Endothelial cell (in vitro differentiated cells): ENCODE data around the gene LSM14B. TPM values are rescaled to one million over a fixed set of nuclear protein-coding genes. Genes with fewer than 3 reads are reported as not detected.

Source experiments
- DNase-seq: peaks from one replicate; pipeline ENCODE4 v3.0.0; 2021; ENCODE audit warnings: low spot score
- H3K27ac Mint-ChIP-seq: one replicate; pipeline ENCODE4 v1.8.0; 2021; ENCODE audit warnings: mixed read lengths, inconsistent platforms; ENCODE audit not compliant: unreplicated experiment
- H3K27me3 Mint-ChIP-seq: one replicate; pipeline ENCODE4 v1.8.0; 2021; ENCODE audit warnings: mild to moderate bottlenecking, moderate library complexity, mixed read lengths, inconsistent platforms; ENCODE audit not compliant: unreplicated experiment
- H3K36me3 Mint-ChIP-seq: one replicate; pipeline ENCODE4 v1.8.0; 2021; ENCODE audit warnings: mild to moderate bottlenecking, low read depth, mixed read lengths, inconsistent platforms; ENCODE audit not compliant: unreplicated experiment
- H3K4me1 Mint-ChIP-seq: one replicate; pipeline ENCODE4 v1.8.0; 2021; ENCODE audit warnings: mild to moderate bottlenecking, mixed read lengths, inconsistent platforms; ENCODE audit not compliant: unreplicated experiment
- H3K4me3 Mint-ChIP-seq: one replicate; pipeline ENCODE4 v1.8.0; 2021; ENCODE audit warnings: mild to moderate bottlenecking, mixed read lengths, inconsistent platforms; ENCODE audit not compliant: unreplicated experiment
- H3K9me3 Mint-ChIP-seq: one replicate; pipeline ENCODE4 v1.8.0; 2021; ENCODE audit warnings: mixed read lengths, inconsistent platforms; ENCODE audit not compliant: unreplicated experiment
- total RNA-seq: library from RNA; stranded (reverse); fragmentation: NEBNext Ultra II Directional; extraction: Animal tissue kit (Norgen Biotek cat#: 25700); gene quantifications from one replicate; pipeline ENCODE4 v1.2.1, GENCODE V29; 2021; ENCODE audit not compliant: unreplicated experiment
- TF ChIP-seq, protein P1 (sequence below): fragments of 200-600 bp; sonication (generic); IDR thresholded peaks from one replicate; pipeline ENCODE4 v1.5.0; 2021; ENCODE audit warnings: antibody characterized with exemption; ENCODE audit not compliant: unreplicated experiment

Gene LSM14B
- total RNA-seq, 1 donor from 2014 or later = 35.3 TPM

DNA sequence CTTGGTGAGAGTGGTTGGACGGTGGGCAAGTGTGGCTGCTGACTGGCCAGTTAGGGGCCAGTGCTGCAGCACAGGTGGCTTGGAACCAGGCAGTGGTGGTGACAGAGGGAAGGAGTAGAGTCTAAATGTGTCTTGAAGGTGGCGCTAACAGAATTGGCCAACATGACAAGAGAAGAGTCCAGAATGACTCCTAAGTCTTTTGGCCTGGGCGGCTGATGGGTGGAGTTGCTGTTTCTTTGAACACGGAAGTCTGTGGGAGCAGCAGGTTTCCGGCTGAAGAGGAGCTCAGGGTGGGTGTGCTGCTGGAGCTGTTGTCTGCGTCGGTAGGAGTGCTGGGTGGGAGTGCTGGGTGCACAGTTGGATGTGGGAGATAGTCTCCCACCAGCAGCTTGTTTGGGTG, 10.1 kb downstream of the LSM14B start:
- Mint-ChIP-seq H3K9me3 (no peaks in the 10 kb centered on the region), H3K4me1 (no peaks in the 10 kb centered on the region), H3K27ac (no peak overlapping the region), H3K27me3 (peaks cover 3% of the 10 kb centered on the region), H3K4me3 (peak overlapping the region; percentile 20), H3K36me3 (peaks cover 47% of the 10 kb centered on the region)
- DNase-seq = no peak
- TF ChIP-seq, protein P1, sequence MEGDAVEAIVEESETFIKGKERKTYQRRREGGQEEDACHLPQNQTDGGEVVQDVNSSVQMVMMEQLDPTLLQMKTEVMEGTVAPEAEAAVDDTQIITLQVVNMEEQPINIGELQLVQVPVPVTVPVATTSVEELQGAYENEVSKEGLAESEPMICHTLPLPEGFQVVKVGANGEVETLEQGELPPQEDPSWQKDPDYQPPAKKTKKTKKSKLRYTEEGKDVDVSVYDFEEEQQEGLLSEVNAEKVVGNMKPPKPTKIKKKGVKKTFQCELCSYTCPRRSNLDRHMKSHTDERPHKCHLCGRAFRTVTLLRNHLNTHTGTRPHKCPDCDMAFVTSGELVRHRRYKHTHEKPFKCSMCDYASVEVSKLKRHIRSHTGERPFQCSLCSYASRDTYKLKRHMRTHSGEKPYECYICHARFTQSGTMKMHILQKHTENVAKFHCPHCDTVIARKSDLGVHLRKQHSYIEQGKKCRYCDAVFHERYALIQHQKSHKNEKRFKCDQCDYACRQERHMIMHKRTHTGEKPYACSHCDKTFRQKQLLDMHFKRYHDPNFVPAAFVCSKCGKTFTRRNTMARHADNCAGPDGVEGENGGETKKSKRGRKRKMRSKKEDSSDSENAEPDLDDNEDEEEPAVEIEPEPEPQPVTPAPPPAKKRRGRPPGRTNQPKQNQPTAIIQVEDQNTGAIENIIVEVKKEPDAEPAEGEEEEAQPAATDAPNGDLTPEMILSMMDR = no peak

DNA sequence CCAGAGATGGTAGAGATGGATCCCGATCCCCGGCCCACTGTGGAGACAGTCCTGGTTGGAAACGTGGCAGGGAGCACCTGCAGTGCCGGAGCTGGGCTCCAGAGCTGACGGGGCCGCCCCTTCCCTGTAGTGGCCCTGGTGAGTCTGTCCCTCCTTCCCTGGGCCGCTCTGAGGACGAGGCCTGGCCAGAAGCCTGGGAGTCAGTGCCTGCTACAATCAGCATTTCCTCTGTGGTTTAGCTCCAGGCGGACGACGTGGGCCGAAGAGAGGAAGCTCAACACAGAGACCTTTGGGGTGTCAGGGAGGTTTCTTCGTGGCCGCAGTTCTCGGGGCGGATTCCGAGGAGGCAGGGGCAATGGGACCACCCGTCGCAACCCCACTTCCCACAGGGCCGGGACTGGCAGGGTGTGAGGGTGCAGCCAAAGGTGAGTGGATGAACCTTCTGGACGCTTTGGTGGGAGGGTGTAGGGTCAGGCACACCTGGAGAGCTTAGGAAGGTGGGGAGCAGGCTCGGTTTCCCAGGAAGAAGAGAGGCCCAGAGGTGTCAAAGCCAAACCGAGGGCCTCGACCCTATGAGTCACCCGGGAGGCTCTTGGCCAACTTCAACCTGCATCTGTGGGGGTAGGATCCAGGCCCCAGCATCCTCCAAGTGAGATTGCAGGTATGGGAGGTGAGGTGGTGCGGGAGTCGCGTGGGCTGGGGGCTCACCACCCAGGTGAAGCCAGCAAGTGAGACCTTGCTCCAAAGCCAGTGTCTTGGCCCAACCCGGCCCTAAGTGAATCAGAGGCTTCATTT, 11.0 kb downstream of the LSM14B start:
- H3K4me1 Mint-ChIP-seq = no peaks in the 10 kb centered on the region
- no peak overlapping the region for H3K27ac Mint-ChIP-seq
- DNase-seq = no peak
- peaks cover 6% of the 10 kb centered on the region for H3K27me3 Mint-ChIP-seq
- H3K36me3 Mint-ChIP-seq = peaks cover 47% of the 10 kb centered on the region
- no peak overlapping the region for H3K4me3 Mint-ChIP-seq
- no peaks in the 10 kb centered on the region for H3K9me3 Mint-ChIP-seq
- TF ChIP-seq, protein P1 = no peak

DNA sequence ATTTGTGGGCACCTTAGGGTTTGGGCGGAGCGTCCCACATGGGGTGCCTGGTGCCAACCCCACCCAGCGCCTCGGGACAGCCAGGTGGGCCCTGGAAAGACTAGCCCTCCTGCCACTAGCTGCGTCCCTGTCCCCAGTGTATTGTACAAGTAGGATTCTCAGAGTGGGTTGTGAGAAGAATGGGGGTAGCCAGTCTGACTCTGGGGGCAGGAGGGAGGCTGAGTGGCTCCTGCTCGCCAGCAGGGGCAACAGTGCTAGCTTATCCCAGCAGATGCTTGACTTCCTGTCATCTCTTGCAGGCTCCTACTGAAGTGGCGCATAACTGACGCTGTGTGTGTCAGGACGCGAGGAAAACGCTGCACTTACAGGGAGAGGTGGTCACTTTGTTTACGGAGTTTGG, 11.6 kb downstream of the LSM14B start:
- no peaks in the 10 kb centered on the region for H3K4me1 Mint-ChIP-seq
- H3K4me3 Mint-ChIP-seq = no peak overlapping the region
- TF ChIP-seq, protein P1 = no peak
- peaks cover 7% of the 10 kb centered on the region for H3K27me3 Mint-ChIP-seq
- no peak overlapping the region for H3K27ac Mint-ChIP-seq
- no peak for DNase-seq
- H3K9me3 Mint-ChIP-seq = no peaks in the 10 kb centered on the region
- peaks cover 53% of the 10 kb centered on the region for H3K36me3 Mint-ChIP-seq

DNA sequence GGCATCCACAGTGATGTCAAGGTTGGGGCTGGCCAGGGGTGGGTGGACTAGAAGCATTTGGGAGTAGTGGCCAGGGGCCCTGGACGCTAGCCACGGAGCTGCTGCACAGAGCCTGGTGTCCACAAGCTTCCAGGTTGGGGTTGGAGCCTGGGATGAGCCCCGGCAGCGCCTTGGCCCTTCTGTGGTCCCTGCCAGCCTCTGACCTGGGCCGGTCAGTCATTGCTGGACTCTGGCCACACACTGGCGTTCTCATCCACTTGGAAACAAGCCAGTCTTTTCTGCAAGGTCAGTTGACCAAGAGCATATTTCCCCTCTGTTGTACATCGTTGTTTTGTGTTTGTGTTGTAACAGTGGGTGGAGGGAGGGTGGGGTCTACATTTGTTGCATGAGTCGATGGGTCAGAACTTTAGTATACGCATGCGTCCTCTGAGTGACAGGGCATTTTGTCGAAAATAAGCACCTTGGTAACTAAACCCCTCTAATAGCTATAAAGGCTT, 12.5 kb downstream of the LSM14B start:
- Mint-ChIP-seq H3K4me1 (no peaks in the 10 kb centered on the region), H3K27ac (no peak overlapping the region), H3K9me3 (no peaks in the 10 kb centered on the region), H3K36me3 (peaks cover 60% of the 10 kb centered on the region), H3K27me3 (peaks cover 7% of the 10 kb centered on the region), H3K4me3 (no peak overlapping the region)
- DNase-seq = no peak
- TF ChIP-seq, protein P1 = no peak

DNA sequence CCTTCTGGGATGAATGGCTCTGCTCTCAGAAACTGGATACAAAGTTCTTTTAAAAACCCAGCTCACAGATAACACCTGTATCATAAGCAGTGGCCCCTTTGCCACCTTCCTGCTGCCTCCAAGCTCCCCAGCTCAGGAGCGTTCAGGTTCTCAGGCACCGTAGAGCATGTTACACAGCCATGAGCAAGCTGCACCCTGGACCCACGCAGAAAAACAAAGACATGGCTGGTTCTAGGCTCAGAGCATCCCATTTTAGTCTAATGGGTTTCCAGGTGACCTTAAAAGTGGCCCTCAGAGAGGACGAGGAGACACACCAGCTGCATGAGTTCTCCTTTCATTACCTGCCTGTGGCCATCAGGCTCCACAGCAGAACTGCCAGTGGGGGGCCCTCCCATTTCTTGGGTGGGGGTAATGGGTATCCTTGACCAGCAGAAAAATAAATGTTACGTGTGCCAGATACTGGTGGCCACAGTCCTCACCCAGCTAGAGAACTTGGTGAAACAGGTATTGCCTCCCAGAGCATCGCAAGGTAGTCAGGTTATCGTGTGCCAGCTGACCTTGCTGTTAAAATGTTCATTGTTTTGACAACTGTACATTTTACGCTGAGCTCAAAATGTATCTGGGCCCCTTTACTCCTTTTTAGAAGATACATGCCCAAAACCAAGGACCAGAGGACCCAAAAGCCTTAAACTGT, 13.4 kb downstream of the LSM14B start:
- TF ChIP-seq, protein P1 = no peak
- Mint-ChIP-seq H3K9me3 (no peaks in the 10 kb centered on the region), H3K4me3 (no peak overlapping the region), H3K27me3 (peaks cover 10% of the 10 kb centered on the region), H3K36me3 (peaks cover 59% of the 10 kb centered on the region), H3K4me1 (peaks cover 5% of the 10 kb centered on the region), H3K27ac (no peak overlapping the region)
- no peak for DNase-seq
